H7 (cell line): ENCODE results near the gene PCDHB15. TPM values are rescaled to one million over a fixed set of nuclear protein-coding genes. Genes with fewer than 3 reads are reported as not detected.
"Not testable (repeated sequence)": the region's sequence is repeated elsewhere in the genome, so short reads cannot be mapped to it uniquely, and the experiment has no call there.

Experiments used
- DNase-seq: peaks from one replicate; pipeline ENCODE4 v3.0.0; 2012
- H3K27me3 ChIP-seq: 2 replicates; pipeline ENCODE4 v1.6.0; 2011; ENCODE audit warnings: mild to moderate bottlenecking, low read length; ENCODE audit not compliant: control insufficient read depth, insufficient read depth
- H3K36me3 ChIP-seq: replicated peaks from 2 replicates; pipeline ENCODE4 v1.5.1; 2011; ENCODE audit warnings: low read length; ENCODE audit not compliant: control insufficient read depth, insufficient read depth
- H3K4me3 ChIP-seq: 2 replicates; pipeline ENCODE4 v1.5.1; 2011; ENCODE audit warnings: low read depth, mild to moderate bottlenecking, control low read depth, low read length, moderate library complexity; ENCODE audit not compliant: insufficient read depth
- total RNA-seq: library from RNA; depleted of rRNA; stranded (reverse); fragments of >200 nt; shearing (Covaris generic); gene quantifications from 2 replicates; pipeline ENCODE4 v1.2.3, GENCODE V29; 2014; rRNA removed

PCDHB15 gene
- total RNA-seq = not detected in 2 replicates

DNA sequence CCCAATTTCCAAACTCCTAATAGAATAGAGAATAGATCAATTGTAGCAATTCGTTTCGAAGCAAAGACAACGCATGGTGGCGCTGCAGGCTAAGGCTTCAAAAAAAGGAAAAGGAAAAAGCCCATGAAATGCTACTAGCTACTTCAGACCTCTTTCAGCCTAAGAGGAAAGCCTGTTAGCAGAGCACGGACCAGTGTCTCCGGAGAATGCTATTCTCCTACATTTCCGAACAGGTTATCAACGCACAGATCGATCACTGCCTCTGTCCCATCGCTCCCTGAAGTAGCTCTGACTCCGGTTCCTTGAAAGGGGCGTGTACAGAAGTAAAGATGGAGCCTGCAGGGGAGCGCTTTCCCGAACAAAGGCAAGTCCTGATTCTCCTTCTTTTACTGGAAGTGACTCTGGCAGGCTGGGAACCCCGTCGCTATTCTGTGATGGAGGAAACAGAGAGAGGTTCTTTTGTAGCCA lies at the start of gene PCDHB15:
Gene PCDHB15, plus strand, starts transcription at position 146 of the 468 bp plus-strand sequence. Its CDS starts 184 bp downstream, at position 330.
- DNase-seq = peak; percentile 47
- H3K4me3 ChIP-seq = no peak within 1 kb of the TSS; the same call in 1 of the 2 replicates

DNA sequence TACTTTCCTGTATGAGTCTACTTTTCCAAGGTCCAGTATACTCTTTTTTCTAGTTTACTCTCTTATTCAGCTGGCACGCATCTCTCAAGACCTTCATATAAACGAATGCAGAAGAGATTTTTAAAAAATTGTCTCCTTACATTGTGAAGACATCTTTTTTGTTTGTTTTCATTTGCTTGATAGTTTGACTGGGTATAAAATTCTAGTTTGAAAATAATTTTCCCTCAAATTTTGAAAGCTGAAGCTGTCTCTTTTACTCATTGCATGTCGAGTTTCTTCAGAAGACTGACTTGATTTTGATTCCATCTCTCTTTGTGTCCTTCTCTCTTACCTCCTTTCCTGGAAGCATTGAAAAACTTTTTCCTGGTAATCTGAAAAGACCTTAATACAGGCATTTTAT lies 48.8 kb upstream of the PCDHB15 start:
- DNase-seq = no peak
- no peaks in the 10 kb centered on the region for H3K36me3 ChIP-seq
- no peak overlapping the region for H3K4me3 ChIP-seq
- H3K27me3 ChIP-seq = no peaks in the 10 kb centered on the region

More for the DNA sequence above, at the start of gene PCDHB15:
- H3K27me3 ChIP-seq = no peaks in the 10 kb centered on the region
- H3K36me3 ChIP-seq = no peaks in the 10 kb centered on the region

DNA sequence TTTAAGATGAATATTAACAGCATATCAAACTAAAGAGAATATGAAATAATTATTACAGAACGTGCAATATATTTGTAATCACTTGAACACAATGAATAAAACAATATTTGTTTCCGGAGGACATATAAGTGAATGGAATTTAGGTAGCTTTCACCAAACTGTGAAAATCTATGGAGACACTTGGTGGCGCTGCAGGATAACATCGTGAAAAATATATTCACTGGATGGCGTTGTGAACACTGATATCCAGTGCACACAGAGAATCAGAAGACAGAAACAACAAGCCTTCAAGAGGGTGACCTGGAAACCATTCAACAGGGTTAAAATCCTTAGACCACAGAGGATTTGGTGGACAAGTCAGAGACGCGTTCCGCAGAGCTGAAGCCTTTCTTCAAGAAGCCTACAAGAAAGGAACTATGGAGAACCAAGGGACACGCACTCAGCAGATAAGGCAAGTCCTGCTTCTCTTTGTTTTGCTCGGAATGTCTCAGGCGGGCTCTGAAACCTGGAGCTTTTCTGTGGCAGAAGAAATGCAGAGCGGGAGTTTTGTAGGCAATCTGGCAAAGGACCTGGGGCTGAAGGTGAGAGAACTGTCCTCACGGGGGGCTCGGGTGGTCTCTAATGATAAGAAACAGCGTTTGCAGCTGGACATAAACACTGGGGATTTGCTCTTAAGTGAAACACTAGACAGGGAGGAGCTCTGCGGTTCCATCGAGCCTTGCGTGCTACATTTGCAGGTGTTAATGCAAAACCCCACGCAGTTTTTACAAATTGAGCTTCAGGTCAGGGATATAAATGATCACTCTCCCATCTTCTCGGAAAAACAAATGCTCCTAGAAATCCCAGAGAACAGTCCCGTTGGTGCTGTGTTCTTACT lies 45.6 kb upstream of the PCDHB15 start, which contains the start of gene PCDHB11:
Gene PCDHB11, plus strand, starts transcription at position 269 of the 877 bp plus-strand sequence. Its CDS starts 148 bp downstream, at position 417.
- H3K27me3 ChIP-seq = no peaks in the 10 kb centered on the region
- no peaks in the 10 kb centered on the region for H3K36me3 ChIP-seq
- peak; percentile 59 for DNase-seq
- H3K4me3 ChIP-seq = no peak within 1 kb of the TSS

DNA sequence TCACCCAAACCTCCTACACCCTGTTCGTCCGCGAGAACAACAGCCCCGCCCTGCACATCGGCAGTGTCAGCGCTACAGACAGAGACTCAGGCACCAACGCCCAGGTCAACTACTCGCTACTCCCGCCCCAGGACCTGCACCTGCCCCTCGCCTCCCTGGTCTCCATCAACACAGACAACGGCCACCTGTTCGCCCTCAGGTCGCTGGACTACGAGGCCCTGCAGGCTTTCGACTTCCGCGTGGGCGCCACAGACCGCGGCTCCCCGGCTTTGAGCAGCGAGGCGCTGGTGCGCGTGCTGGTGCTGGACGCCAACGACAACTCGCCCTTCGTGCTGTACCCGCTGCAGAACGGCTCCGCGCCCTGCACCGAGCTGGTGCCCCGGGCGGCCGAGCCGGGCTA lies 44.1 kb upstream of the PCDHB15 start:
- not testable (repeated sequence) for H3K27me3 ChIP-seq, H3K36me3 ChIP-seq, DNase-seq, H3K4me3 ChIP-seq

DNA sequence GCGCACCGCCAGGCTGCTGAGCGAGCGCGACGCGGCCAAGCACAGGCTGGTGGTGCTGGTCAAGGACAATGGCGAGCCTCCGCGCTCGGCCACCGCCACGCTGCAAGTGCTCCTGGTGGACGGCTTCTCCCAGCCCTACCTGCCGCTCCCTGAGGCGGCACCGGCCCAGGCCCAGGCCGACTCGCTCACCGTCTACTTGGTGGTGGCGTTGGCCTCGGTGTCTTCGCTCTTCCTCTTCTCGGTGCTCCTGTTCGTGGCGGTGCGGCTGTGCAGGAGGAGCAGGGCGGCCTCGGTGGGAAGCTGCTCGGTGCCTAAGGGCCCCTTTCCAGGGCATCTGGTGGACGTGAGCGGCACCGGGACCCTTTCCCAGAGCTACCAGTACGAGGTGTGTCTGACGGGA lies 43.5 kb upstream of the PCDHB15 start:
- H3K4me3 ChIP-seq, H3K36me3 ChIP-seq, DNase-seq: not testable (repeated sequence)

DNA sequence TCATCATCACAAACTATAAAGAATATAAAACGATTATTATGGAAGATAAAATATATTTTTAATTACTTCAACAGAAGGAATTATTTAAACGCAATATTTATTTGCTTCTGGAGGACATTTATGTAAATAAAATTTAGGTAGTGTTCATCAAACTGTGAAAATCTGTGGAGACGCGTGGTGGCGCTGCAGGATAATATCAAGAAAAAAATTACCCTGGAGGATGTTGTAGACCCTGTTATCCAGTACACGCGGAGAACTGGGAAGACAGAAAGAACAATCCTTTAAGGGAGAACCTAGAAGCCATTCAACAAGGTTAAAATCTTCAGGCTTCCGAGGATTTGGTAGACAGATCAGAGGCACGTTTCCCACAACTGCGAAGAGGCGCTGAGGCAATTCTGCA lies 36.7 kb upstream of the PCDHB15 start, which contains the start of gene PCDHB12:
Gene PCDHB12, plus strand, starts transcription at position 242 of the 400 bp plus-strand sequence. CDS start 189 bp downstream, outside the sequence.
- Histone ChIP-seq H3K36me3 (no peaks in the 10 kb centered on the region), H3K4me3 (no peak within 1 kb of the TSS), H3K27me3 (no peaks in the 10 kb centered on the region)
- DNase-seq = peak; percentile 48

More for the DNA sequence above, 43.5 kb upstream of the PCDHB15 start:
- H3K27me3 ChIP-seq = not testable (repeated sequence)

DNA sequence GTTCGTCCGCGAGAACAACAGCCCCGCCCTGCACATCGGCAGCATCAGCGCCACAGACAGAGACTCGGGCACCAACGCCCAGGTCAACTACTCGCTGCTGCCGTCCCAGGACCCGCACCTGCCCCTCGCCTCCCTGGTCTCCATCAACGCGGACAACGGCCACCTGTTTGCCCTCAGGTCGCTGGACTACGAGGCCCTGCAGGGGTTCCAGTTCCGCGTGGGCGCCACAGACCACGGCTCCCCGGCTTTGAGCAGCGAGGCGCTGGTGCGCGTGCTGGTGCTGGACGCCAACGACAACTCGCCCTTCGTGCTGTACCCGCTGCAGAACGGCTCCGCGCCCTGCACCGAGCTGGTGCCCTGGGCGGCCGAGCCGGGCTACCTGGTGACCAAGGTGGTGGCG lies 34.9 kb upstream of the PCDHB15 start:
- DNase-seq, H3K36me3 ChIP-seq, H3K4me3 ChIP-seq, H3K27me3 ChIP-seq: not testable (repeated sequence)

DNA sequence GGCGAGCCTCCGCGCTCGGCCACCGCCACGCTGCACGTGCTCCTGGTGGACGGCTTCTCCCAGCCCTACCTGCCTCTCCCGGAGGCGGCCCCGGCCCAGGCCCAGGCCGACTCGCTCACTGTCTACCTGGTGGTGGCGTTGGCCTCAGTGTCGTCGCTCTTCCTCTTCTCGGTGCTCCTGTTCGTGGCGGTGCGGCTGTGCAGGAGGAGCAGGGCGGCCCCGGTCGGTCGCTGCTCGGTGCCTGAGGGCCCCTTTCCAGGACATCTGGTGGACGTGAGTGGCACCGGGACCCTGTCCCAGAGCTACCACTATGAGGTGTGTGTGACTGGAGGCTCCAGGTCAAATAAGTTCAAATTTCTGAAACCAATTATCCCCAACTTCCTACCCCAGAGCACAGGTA lies 34.3 kb upstream of the PCDHB15 start:
- H3K36me3 ChIP-seq, DNase-seq, H3K4me3 ChIP-seq, H3K27me3 ChIP-seq: not testable (repeated sequence)

DNA sequence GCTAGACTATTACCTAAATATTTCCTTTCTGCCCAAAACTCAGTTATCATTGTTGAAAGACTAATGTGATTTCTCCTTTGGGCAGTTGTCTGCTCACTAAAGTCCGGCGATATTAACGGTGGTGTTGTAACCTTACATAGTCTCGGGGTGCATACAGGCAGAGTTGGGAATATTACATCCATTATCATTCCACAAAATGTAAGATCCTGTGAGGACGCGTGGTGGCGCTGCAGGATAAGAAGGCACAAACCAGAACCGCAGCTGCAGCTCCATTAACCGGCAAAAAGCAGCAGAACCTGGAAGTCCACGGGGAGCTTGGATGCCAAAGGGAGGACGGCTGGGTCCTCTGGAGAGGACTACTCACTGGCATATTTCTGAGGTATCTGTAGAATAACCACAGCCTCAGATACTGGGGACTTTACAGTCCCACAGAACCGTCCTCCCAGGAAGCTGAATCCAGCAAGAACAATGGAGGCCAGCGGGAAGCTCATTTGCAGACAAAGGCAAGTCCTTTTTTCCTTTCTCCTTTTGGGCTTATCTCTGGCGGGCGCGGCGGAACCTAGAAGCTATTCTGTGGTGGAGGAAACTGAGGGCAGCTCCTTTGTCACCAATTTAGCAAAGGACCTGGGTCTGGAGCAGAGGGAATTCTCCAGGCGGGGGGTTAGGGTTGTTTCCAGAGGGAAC lies 31.4 kb upstream of the PCDHB15 start, which contains the start of gene PCDHB13:
Gene PCDHB13, plus strand, starts transcription at position 264 of the 684 bp plus-strand sequence. Its CDS starts 205 bp downstream, at position 469.
- DNase-seq = peak; percentile 38
- not testable (repeated sequence) for H3K36me3 ChIP-seq, H3K4me3 ChIP-seq, H3K27me3 ChIP-seq

DNA sequence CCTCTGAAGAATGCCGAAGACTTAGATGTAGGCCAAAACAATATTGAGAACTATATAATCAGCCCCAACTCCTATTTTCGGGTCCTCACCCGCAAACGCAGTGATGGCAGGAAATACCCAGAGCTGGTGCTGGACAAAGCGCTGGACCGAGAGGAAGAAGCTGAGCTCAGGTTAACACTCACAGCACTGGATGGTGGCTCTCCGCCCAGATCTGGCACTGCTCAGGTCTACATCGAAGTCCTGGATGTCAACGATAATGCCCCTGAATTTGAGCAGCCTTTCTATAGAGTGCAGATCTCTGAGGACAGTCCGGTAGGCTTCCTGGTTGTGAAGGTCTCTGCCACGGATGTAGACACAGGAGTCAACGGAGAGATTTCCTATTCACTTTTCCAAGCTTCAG lies 30.6 kb upstream of the PCDHB15 start:
- DNase-seq, H3K36me3 ChIP-seq, H3K27me3 ChIP-seq, H3K4me3 ChIP-seq: not testable (repeated sequence)

DNA sequence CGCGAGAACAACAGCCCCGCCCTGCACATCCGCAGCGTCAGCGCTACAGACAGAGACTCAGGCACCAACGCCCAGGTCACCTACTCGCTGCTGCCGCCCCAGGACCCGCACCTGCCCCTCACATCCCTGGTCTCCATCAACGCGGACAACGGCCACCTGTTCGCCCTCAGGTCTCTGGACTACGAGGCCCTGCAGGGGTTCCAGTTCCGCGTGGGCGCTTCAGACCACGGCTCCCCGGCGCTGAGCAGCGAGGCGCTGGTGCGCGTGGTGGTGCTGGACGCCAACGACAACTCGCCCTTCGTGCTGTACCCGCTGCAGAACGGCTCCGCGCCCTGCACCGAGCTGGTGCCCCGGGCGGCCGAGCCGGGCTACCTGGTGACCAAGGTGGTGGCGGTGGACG lies 29.7 kb upstream of the PCDHB15 start:
- H3K36me3 ChIP-seq, H3K4me3 ChIP-seq, H3K27me3 ChIP-seq, DNase-seq: not testable (repeated sequence)

DNA sequence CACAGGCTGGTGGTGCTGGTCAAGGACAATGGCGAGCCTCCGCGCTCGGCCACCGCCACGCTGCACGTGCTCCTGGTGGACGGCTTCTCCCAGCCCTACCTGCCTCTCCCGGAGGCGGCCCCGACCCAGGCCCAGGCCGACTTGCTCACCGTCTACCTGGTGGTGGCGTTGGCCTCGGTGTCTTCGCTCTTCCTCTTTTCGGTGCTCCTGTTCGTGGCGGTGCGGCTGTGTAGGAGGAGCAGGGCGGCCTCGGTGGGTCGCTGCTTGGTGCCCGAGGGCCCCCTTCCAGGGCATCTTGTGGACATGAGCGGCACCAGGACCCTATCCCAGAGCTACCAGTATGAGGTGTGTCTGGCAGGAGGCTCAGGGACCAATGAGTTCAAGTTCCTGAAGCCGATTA lies 29.2 kb upstream of the PCDHB15 start:
- H3K4me3 ChIP-seq, DNase-seq, H3K27me3 ChIP-seq, H3K36me3 ChIP-seq: not testable (repeated sequence)

DNA sequence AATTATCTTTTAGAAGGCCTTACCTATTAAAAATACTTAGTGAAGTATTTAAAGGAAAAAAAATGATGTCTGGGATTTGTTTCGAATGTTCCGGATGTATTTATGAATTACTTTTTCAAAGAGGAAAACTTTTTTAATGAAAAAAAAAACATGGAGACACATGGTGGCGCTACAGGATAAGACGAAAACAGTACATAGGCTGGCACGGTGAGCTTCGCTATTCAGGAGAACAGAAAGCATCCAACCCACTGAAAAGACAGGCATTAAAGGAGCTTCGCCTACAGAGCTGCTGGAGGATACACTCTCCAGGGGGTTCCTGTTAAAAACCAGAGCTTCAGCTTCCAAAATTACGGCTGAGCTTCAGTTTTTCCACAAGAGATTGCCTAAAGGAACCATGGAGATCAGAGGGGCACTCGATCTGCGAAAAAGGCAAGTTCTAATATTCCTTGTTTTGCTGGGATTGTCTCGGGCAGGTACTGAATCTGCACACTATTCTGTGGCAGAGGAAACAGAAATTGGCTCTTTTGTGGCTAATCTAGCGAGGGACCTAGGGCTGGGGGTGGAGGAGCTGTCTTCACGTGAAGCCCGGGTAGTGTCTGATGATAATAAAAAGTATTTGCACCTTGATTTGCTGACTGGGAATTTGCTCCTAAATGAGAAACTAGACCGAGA lies 21.9 kb upstream of the PCDHB15 start, which contains the start of gene PCDHB14:
Gene PCDHB14, plus strand, starts transcription at position 232 of the 672 bp plus-strand sequence. Its CDS starts 163 bp downstream, at position 395.
- DNase-seq = peak; percentile 81
- Histone ChIP-seq H3K36me3 (no peaks in the 10 kb centered on the region), H3K4me3 (no peak within 1 kb of the TSS), H3K27me3 (no peaks in the 10 kb centered on the region)

DNA sequence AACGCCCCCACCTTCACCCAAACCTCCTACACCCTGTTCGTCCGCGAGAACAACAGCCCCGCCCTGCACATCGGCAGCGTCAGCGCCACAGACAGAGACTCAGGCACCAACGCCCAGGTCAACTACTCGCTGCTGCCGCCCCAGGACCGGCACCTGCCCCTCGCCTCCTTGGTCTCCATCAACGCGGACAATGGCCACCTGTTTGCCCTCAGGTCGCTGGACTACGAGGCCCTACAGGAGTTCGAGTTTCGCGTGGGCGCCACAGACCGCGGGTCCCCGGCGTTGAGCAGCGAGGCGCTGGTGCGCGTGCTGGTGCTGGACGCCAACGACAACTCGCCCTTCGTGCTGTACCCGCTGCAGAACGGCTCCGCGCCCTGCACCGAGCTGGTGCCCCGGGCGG lies 20.4 kb upstream of the PCDHB15 start:
- H3K27me3 ChIP-seq, DNase-seq, H3K4me3 ChIP-seq, H3K36me3 ChIP-seq: not testable (repeated sequence)
